Endothelial cell of umbilical vein (primary cell): ENCODE measurements around the gene PINK1.

ENCODE experiments used
- MYC ChIP-seq: IDR thresholded peaks from one replicate; pipeline ENCODE4 v1.6.1; 2011; ENCODE audit warnings: mild to moderate bottlenecking, low read depth, low read length
- TF ChIP-seq, protein P1 (sequence below): IDR thresholded peaks from 2 replicates; pipeline ENCODE4 v1.6.1; 2011; ENCODE audit not compliant: insufficient read depth, insufficient read length

- TF ChIP-seq MYC = no peak
- TF ChIP-seq, protein P1, sequence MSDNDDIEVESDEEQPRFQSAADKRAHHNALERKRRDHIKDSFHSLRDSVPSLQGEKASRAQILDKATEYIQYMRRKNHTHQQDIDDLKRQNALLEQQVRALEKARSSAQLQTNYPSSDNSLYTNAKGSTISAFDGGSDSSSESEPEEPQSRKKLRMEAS = no peak
Observed at GRCh38 chr1:20610970-20611369, 22.3 kb upstream of the PINK1 start.
